ENCODE measurements around the gene GCGR. TPM values are rescaled to one million over a fixed set of nuclear protein-coding genes. Genes with fewer than 3 reads are reported as not detected.

GCGR gene
- total and polyA plus RNA-seq, 2 experiments from 2014 or later = 0.17 to 0.23 TPM

- Histone ChIP-seq H3K9me2 (ENCODE audit: insufficient read depth) (no peaks in the 10 kb centered on the region), H3K27ac (ENCODE audit: low read depth) (no peak overlapping the region), H2AFZ (no peak overlapping the region), H3K36me3 (ENCODE audit: insufficient read depth) (peaks cover 7% of the 10 kb centered on the region; the same call in 1 of the 2 replicates), H3K79me2 (replicated peaks; ENCODE audit: insufficient read depth) (no peaks in the 10 kb centered on the region), H3K4me2 (no peak overlapping the region), H3K4me1 (ENCODE audit: insufficient read depth) (no peaks in the 10 kb centered on the region), H3K4me3 (no peak overlapping the region), H3K27me3 (ENCODE audit: insufficient read depth) (no peaks in the 10 kb centered on the region), H3F3A (replicated peaks; ENCODE audit: low read depth) (peaks cover 8% of the 10 kb centered on the region; the same call in 1 of the 2 replicates), H4K20me1 (replicated peaks; ENCODE audit: insufficient read depth) (peaks cover 6% of the 10 kb centered on the region; the same call in 1 of the 2 replicates)
- Mint-ChIP-seq H3K27ac (no peak overlapping the region), H3K4me3 (no peak overlapping the region), H3K4me1 (no peaks in the 10 kb centered on the region; the same call in 2 of the 3 replicates), H3K36me3 (ENCODE audit: low read depth) (peaks cover 36% of the 10 kb centered on the region), H3K27me3 (ENCODE audit: insufficient read depth, low read depth, poor library complexity) (peaks cover 2% of the 10 kb centered on the region), H3K9me3 (no peaks in the 10 kb centered on the region)
- ATAC-seq (no peak), DNase-seq (ENCODE audit: low spot score) (no peak)
- TF ChIP-seq EZH2phosphoT487 (IDR thresholded peaks at IDR 0.05; ENCODE audit: unreplicated experiment) (no peak), EZH2 (IDR thresholded peaks at IDR 0.05; ENCODE audit: low read depth, unreplicated experiment) (no peak)
These were observed 42.2 kb downstream of the GCGR start for GRCh38 chr17:81845881-81846742.

GRCh38 chr17:81846743-81847689 is 43.1 kb downstream of the GCGR start:
- Histone ChIP-seq H3K4me1 (ENCODE audit: insufficient read depth) (no peaks in the 10 kb centered on the region), H3K36me3 (ENCODE audit: insufficient read depth) (peaks cover 7% of the 10 kb centered on the region; the same call in 1 of the 2 replicates), H3F3A (replicated peaks; ENCODE audit: low read depth) (peaks cover 8% of the 10 kb centered on the region; the same call in 1 of the 2 replicates), H4K20me1 (replicated peaks; ENCODE audit: insufficient read depth) (peaks cover 6% of the 10 kb centered on the region; the same call in 1 of the 2 replicates), H3K79me2 (replicated peaks; ENCODE audit: insufficient read depth) (0 out of 2 replicates have a peak, but pooled peaks cover 4% of the 10 kb centered on the region), H3K27ac (ENCODE audit: low read depth) (no peak overlapping the region), H3K27me3 (ENCODE audit: insufficient read depth) (no peaks in the 10 kb centered on the region), H3K4me3 (no peak overlapping the region), H3K9me2 (ENCODE audit: insufficient read depth) (no peaks in the 10 kb centered on the region), H2AFZ (no peak overlapping the region), H3K4me2 (no peak overlapping the region)
- Mint-ChIP-seq H3K27me3 (ENCODE audit: insufficient read depth, low read depth, poor library complexity) (peaks cover 2% of the 10 kb centered on the region), H3K4me1 (no peaks in the 10 kb centered on the region; the same call in 2 of the 3 replicates), H3K27ac (no peak overlapping the region), H3K4me3 (no peak overlapping the region), H3K36me3 (ENCODE audit: low read depth) (peaks cover 45% of the 10 kb centered on the region), H3K9me3 (no peaks in the 10 kb centered on the region)
- DNase-seq (ENCODE audit: low spot score) = no peak
- no peak for ATAC-seq
- TF ChIP-seq CTCF (conservative IDR thresholded peaks at IDR 0.05; ENCODE audit: low read depth in 2 of 2) = no peak

GRCh38 chr17:81849457-81849856 is 45.5 kb downstream of the GCGR start:
- Histone ChIP-seq H3K27ac (ENCODE audit: low read depth) (no peak overlapping the region), H3K4me3 (no peak overlapping the region), H3K27me3 (ENCODE audit: insufficient read depth) (no peaks in the 10 kb centered on the region), H3K4me1 (ENCODE audit: insufficient read depth) (no peaks in the 10 kb centered on the region), H2AFZ (no peak overlapping the region), H3K9me2 (ENCODE audit: insufficient read depth) (no peaks in the 10 kb centered on the region), H3K79me2 (replicated peaks; ENCODE audit: insufficient read depth) (0 out of 2 replicates have a peak, but pooled peaks cover 9% of the 10 kb centered on the region), H3F3A (replicated peaks; ENCODE audit: low read depth) (peaks cover 8% of the 10 kb centered on the region; the same call in 1 of the 2 replicates), H3K4me2 (no peak overlapping the region), H4K20me1 (replicated peaks; ENCODE audit: insufficient read depth) (peaks cover 14% of the 10 kb centered on the region), H3K36me3 (ENCODE audit: insufficient read depth) (peaks cover 14% of the 10 kb centered on the region; the same call in 1 of the 2 replicates)
- ATAC-seq (no peak), DNase-seq (ENCODE audit: low spot score) (no peak)
- no peak for TF ChIP-seq POLR2AphosphoS5 (IDR thresholded peaks at IDR 0.05; ENCODE audit: low read depth)
- peak in 1 of 2 experiments; percentile 18; a peak in 1 of 4 replicates for TF ChIP-seq CTCF (conservative IDR thresholded peaks at IDR 0.05; ENCODE audit: low read depth in 2 of 2)
- TF ChIP-seq ZNF114 (CRISPR knock-in tag; IDR thresholded peaks at IDR 0.05) = no peak
- TF ChIP-seq REST (IDR thresholded peaks at IDR 0.05; ENCODE audit: unreplicated experiment) = no peak
- no peaks in the 10 kb centered on the region for H3K9me3 Mint-ChIP-seq
- no peaks in the 10 kb centered on the region for H3K4me1 Mint-ChIP-seq
- no peak overlapping the region for H3K27ac Mint-ChIP-seq
- no peak overlapping the region for H3K4me3 Mint-ChIP-seq
- peaks cover 60% of the 10 kb centered on the region for H3K36me3 Mint-ChIP-seq (ENCODE audit: low read depth)
- H3K27me3 Mint-ChIP-seq (ENCODE audit: insufficient read depth, low read depth, poor library complexity) = peaks cover 2% of the 10 kb centered on the region

All from GM23338 (cell line).